Measurements from ENCODE around the gene PLXNC1. TPM values are rescaled to one million over a fixed set of nuclear protein-coding genes. Genes with fewer than 3 reads are reported as not detected.

The PLXNC1 gene
- total and polyA plus RNA-seq, 3 donors from 2014 or later: 36.5 to 201 (median 96.5) TPM

DNA sequence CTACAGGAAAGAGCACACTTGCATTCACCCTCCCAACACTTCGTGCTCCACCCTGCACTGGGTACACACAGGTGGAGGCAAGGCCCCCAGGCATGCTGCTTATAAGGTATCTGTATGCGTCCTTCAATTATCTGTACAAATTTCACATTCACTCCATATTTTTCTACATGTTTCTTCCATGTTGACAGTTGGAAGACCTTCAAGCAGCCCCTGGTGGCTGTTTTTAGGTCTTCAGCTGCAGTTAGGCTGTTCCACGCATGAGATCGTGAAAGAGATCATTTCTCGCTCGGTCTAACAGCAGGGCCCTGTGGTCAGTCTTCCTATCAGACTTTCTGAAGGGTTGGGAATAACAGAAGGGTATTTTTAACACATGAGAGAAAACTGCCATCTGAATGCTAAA, 47.1 kb downstream of the PLXNC1 start:
- Histone ChIP-seq H3K27ac (no peak overlapping the region), H3K9me3 (no peaks in the 10 kb centered on the region), H3K27me3 (no peaks in the 10 kb centered on the region), H3K4me3 (no peak overlapping the region), H3K36me3 (ENCODE audit: low read depth, missing control alignments) (no peaks in the 10 kb centered on the region), H3K4me1 (no peaks in the 10 kb centered on the region)
- no peak for TF ChIP-seq CTCF (IDR thresholded peaks at IDR 0.05)
- TF ChIP-seq POLR2A (IDR thresholded peaks at IDR 0.05): no peak
- intact Hi-C loops (cut with DNase I; ENCODE audit: low total_unique reads): no loop called here
- WGBS, 2 donors: 92 to 95% methylated on average over 6 of the region's 6 CpGs
- no peak for DNase-seq

- Histone ChIP-seq H3K9me3 (no peaks in the 10 kb centered on the region), H3K27me3 (no peaks in the 10 kb centered on the region), H3K36me3 (ENCODE audit: low read depth, missing control alignments) (no peaks in the 10 kb centered on the region), H3K27ac (no peak overlapping the region), H3K4me3 (no peak overlapping the region), H3K4me1 (no peaks in the 10 kb centered on the region)
- DNase-seq: no peak
- TF ChIP-seq CTCF (IDR thresholded peaks at IDR 0.05) (no peak), POLR2A (IDR thresholded peaks at IDR 0.05) (no peak)
- WGBS, 2 donors: 86 to 93% methylated on average over 5 of the region's 5 CpGs
- intact Hi-C loops (cut with DNase I; ENCODE audit: low total_unique reads): no loop called here
Measured at GRCh38 chr12:94198469-94198868, 50.1 kb downstream of the PLXNC1 start.

- no peak for DNase-seq
- H3K36me3 ChIP-seq (ENCODE audit: low read depth, missing control alignments): no peaks in the 10 kb centered on the region
- H3K4me3 ChIP-seq: no peak overlapping the region
- intact Hi-C loops (cut with DNase I; ENCODE audit: low total_unique reads): no loop called here
- H3K27me3 ChIP-seq: no peaks in the 10 kb centered on the region
- WGBS, 2 donors: 75 to 83% methylated on average over 9 of the region's 9 CpGs
- H3K4me1 ChIP-seq: peaks cover 2% of the 10 kb centered on the region
- H3K9me3 ChIP-seq: no peaks in the 10 kb centered on the region
- no peak overlapping the region for H3K27ac ChIP-seq
- TF ChIP-seq CTCF (IDR thresholded peaks at IDR 0.05): no peak
- TF ChIP-seq POLR2A (IDR thresholded peaks at IDR 0.05): no peak
Measured at GRCh38 chr12:94198872-94199271, 50.5 kb downstream of the PLXNC1 start.

GRCh38 chr12:94200069-94200468, 51.7 kb downstream of the PLXNC1 start:
- Histone ChIP-seq H3K4me1 (peaks cover 13% of the 10 kb centered on the region), H3K27ac (no peak overlapping the region), H3K4me3 (no peak overlapping the region), H3K27me3 (no peaks in the 10 kb centered on the region), H3K36me3 (ENCODE audit: low read depth, missing control alignments) (no peaks in the 10 kb centered on the region), H3K9me3 (no peaks in the 10 kb centered on the region)
- 74 to 99% methylated on average over 5 of the region's 5 CpGs for WGBS, 2 donors
- DNase-seq: no peak
- TF ChIP-seq CTCF (IDR thresholded peaks at IDR 0.05): no peak
- no peak for TF ChIP-seq POLR2A (IDR thresholded peaks at IDR 0.05)
- intact Hi-C loops (cut with DNase I; ENCODE audit: low total_unique reads): no loop called here

DNA sequence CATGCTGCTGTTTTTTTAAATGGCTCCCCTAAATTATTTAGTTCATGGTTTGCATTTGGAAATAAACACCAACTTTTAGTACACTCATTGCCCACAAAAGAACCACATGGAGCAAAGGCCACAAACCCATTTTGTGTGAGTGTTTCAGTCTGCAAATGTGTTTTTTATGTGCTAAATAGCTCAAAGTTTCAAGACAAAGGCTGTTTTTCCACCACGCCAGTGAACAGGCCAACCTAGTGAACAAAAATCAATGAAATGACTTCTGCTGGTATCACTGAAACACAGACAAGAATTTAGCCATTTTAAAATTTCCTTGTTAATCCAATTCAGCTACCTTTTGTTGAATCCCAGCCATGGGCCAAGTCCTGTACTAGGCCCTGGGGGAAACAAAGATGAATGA, 52.3 kb downstream of the PLXNC1 start:
- no peak overlapping the region for H3K27ac ChIP-seq
- H3K36me3 ChIP-seq (ENCODE audit: low read depth, missing control alignments): no peaks in the 10 kb centered on the region
- H3K9me3 ChIP-seq: no peaks in the 10 kb centered on the region
- TF ChIP-seq POLR2A (IDR thresholded peaks at IDR 0.05) (no peak), CTCF (IDR thresholded peaks at IDR 0.05) (no peak)
- no peaks in the 10 kb centered on the region for H3K27me3 ChIP-seq
- H3K4me3 ChIP-seq: no peak overlapping the region
- H3K4me1 ChIP-seq: peaks cover 19% of the 10 kb centered on the region
- 89 to 94% methylated on average over 1 of the region's 1 CpG for WGBS, 2 donors
- DNase-seq: no peak
- intact Hi-C loops (cut with DNase I; ENCODE audit: low total_unique reads): no loop called here
